A549 (cell line): ENCODE data around the gene MMP10. TPM values are rescaled to one million over a fixed set of nuclear protein-coding genes. Genes with fewer than 3 reads are reported as not detected.

Experiments
- ATAC-seq, 2 experiments: fragments of 200-7000 bp in 1 of 2; fragments of >200 bp in 1 of 2; cut with Nextera tagmentation in 1 of 2; cut with Tn5 transposase in 1 of 2; 3 replicates each; pipeline versions ENCODE4 v1.8.0 to v1.9.1; 2018 to 2020; ENCODE audit warnings: mild to moderate bottlenecking in 1 of 2, moderate library complexity in 1 of 2
- CTCF ChIA-PET: fragments of 300-600 bp; sonication (Branson Sonifier 250); formaldehyde crosslinking; extraction: SDS; loops from one replicate; lab custom pipeline; 2021; ENCODE audit warnings: antibody characterized with exemption, inconsistent platforms; lab: Yijun Ruan, JAX
- POLR2A ChIA-PET: fragments of 350-600 bp; formaldehyde crosslinking; extraction: SDS; loops from one replicate; lab custom pipeline; 2021; ENCODE audit warnings: antibody characterized with exemption, inconsistent platforms; lab: Yijun Ruan, JAX
- DNase-seq, 2 experiments: peaks; one replicate each; pipeline versions ENCODE4 v3.0.0 to v3.0.0-alpha.2; 2011 to 2016; ENCODE audit warnings: low read depth in 1 of 2, low spot score in 1 of 2
- FAIRE-seq: peaks from 2 replicates; lab custom pipeline; 2011; peaks lifted over from hg19 to GRCh38; lab: Jason Lieb, UNC
- H3K27ac ChIP-seq, 2 experiments: fragments of >200 bp; sonication (Bioruptor Twin); formaldehyde crosslinking; 3 replicates each; pipeline ENCODE4 v1.5.1; 2016 to 2017
- H3K4me1 ChIP-seq: fragments of >200 bp; sonication (Bioruptor Twin); formaldehyde crosslinking; 3 replicates; pipeline ENCODE4 v1.6.1; 2016
- H3K4me2 ChIP-seq: fragments of >200 bp; sonication (Bioruptor Twin); formaldehyde crosslinking; 3 replicates; pipeline ENCODE4 v1.6.1; 2016
- H3K4me3 ChIP-seq: fragments of >200 bp; sonication (Bioruptor Twin); formaldehyde crosslinking; 3 replicates; pipeline ENCODE4 v1.5.1; 2016
- H3K9me3 ChIP-seq: fragments of >200 bp; sonication (Bioruptor Twin); formaldehyde crosslinking; 3 replicates; pipeline ENCODE4 v1.6.1; 2016
- BHLHE40 ChIP-seq: IDR thresholded peaks from 2 replicates; pipeline ENCODE4 v1.6.1; 2012; ENCODE audit warnings: low read depth, low read length, inconsistent platforms
- CBX8 ChIP-seq: fragments of 200-600 bp; sonication (generic); IDR thresholded peaks from 2 replicates; pipeline ENCODE4 v1.6.1; 2016
- CHD2 ChIP-seq: fragments of 150-350 bp; IDR thresholded peaks from 2 replicates; pipeline ENCODE4 v1.6.1; 2014; ENCODE audit warnings: low read length; ENCODE audit not compliant: partially characterized antibody
- EHF ChIP-seq: fragments of 250-450 bp; sonication (Bioruptor Pico); IDR thresholded peaks from 2 replicates; pipeline ENCODE4 v1.5.0; 2020; ENCODE audit warnings: mild to moderate bottlenecking
- EHMT2 ChIP-seq: fragments of 200-600 bp; sonication (generic); IDR thresholded peaks from 2 replicates; pipeline ENCODE4 v1.6.1; 2016; ENCODE audit warnings: antibody characterized with exemption, low read depth, mild to moderate bottlenecking, moderate library complexity
- EP300 ChIP-seq, 2 experiments: fragments of >200 bp; sonication (Bioruptor Twin); formaldehyde crosslinking; IDR thresholded peaks; 2 replicates in 1 of 2; 3 replicates in 1 of 2; pipeline ENCODE4 v1.6.1; 2016 to 2017
- ESRRA ChIP-seq: fragments of 150-350 bp; IDR thresholded peaks from 2 replicates; pipeline ENCODE4 v1.6.1; 2014; ENCODE audit warnings: mild to moderate bottlenecking, low read length, borderline replicate concordance
- FOSB ChIP-seq: fragments of 250-450 bp; sonication (Bioruptor Pico); IDR thresholded peaks from 2 replicates; pipeline ENCODE4 v1.5.0; 2020; ENCODE audit warnings: mild to moderate bottlenecking, moderate library complexity
- HDAC2 ChIP-seq: fragments of 200-600 bp; sonication (generic); IDR thresholded peaks from 2 replicates; pipeline ENCODE4 v1.6.1; 2016
- HEYL ChIP-seq: fragments of 250-450 bp; sonication (Bioruptor Pico); IDR thresholded peaks from 2 replicates; pipeline ENCODE4 v1.8.0; 2021; ENCODE audit warnings: mild to moderate bottlenecking, moderate library complexity
- HOXB13 ChIP-seq: fragments of 250-450 bp; sonication (Bioruptor Pico); IDR thresholded peaks from 2 replicates; pipeline ENCODE4 v1.5.0; 2020; ENCODE audit warnings: low read depth, mild to moderate bottlenecking, moderate library complexity
- HOXB5 ChIP-seq: fragments of 250-450 bp; sonication (Bioruptor Pico); IDR thresholded peaks from 2 replicates; pipeline ENCODE4 v1.5.0; 2020; ENCODE audit warnings: mild to moderate bottlenecking, moderate library complexity
- JUN ChIP-seq, 2 experiments: fragments of >200 bp; sonication (Bioruptor Twin); formaldehyde crosslinking; IDR thresholded peaks; 2 replicates in 1 of 2; 3 replicates in 1 of 2; pipeline ENCODE4 v1.6.1; 2016 to 2017
- KDM1A ChIP-seq: fragments of 200-600 bp; sonication (generic); IDR thresholded peaks from 2 replicates; pipeline ENCODE4 v1.6.1; 2016; ENCODE audit warnings: low read depth, mild to moderate bottlenecking
- MAZ ChIP-seq: fragments of 150-350 bp; IDR thresholded peaks from 2 replicates; pipeline ENCODE4 v1.6.1; 2014; ENCODE audit warnings: antibody characterized with exemption, low read depth, low read length, borderline replicate concordance
- MYC ChIP-seq: IDR thresholded peaks from 2 replicates; pipeline ENCODE4 v1.6.1; 2012; ENCODE audit warnings: mild to moderate bottlenecking, inconsistent platforms, low read length, improper control_type of control experiment, borderline replicate concordance
- NPAS2 ChIP-seq: fragments of 250-450 bp; sonication (Bioruptor Pico); IDR thresholded peaks from 2 replicates; pipeline ENCODE4 v1.8.0; 2022; ENCODE audit warnings: mild to moderate bottlenecking, moderate library complexity, borderline replicate concordance
- NR3C1 ChIP-seq: fragments of >200 bp; sonication (Bioruptor Twin); formaldehyde crosslinking; IDR thresholded peaks from 3 replicates; pipeline ENCODE4 v1.6.1; 2017
- POLR2A ChIP-seq: IDR thresholded peaks from 2 replicates; pipeline ENCODE4 v1.6.1; 2012; ENCODE audit warnings: mild to moderate bottlenecking, low read length
- RAD21 ChIP-seq, 2 experiments: fragments of >200 bp in 1 of 2; sonication (Bioruptor Twin) in 1 of 2; formaldehyde crosslinking in 1 of 2; IDR thresholded peaks in 1 of 2; conservative IDR thresholded peaks in 1 of 2; 2 replicates in 1 of 2; 3 replicates in 1 of 2; pipeline ENCODE4 v1.6.1; 2012 to 2018; ENCODE audit warnings: inconsistent platforms in 1 of 2
- RFX5 ChIP-seq: fragments of 450-650 bp; IDR thresholded peaks from 2 replicates; pipeline ENCODE4 v1.7.1; 2014; ENCODE audit warnings: antibody characterized with exemption, mild to moderate bottlenecking, moderate library complexity
- TP53 ChIP-seq: fragments of 250-450 bp; sonication (Bioruptor Pico); IDR thresholded peaks from 2 replicates; pipeline ENCODE4 v1.5.0; 2021; ENCODE audit warnings: mild to moderate bottlenecking, moderate library complexity
- ZNF302 ChIP-seq: fragments of 250-450 bp; sonication (Bioruptor Pico); IDR thresholded peaks from 2 replicates; pipeline ENCODE4 v1.9.0; 2021; ENCODE audit warnings: inconsistent platforms, mild to moderate bottlenecking, moderate library complexity
- WGBS: methylation state at CpG from one replicate; pipeline ENCODE4 v1.1.6; 2017; ENCODE audit errors: missing lambda C conversion rate; 5-methylcytosine and 5-hydroxymethylcytosine counted together
- polyA plus RNA-seq, 4 experiments: library from polyadenylated mRNA; depleted of rRNA in 3 of 4; stranded (reverse); fragments of >200 nt; fragmentation: RNase III in 1 of 4; extraction: RNeasy Plus Mini Kit Qiagen cat#74134 plus additional on column Dnase treatment in 1 of 4; gene quantifications; 2 replicates in 3 of 4; 3 replicates in 1 of 4; pipeline ENCODE4 v1.2.3, GENCODE V29; 2011 to 2017
- TF ChIP-seq, protein P1 (sequence below): fragments of 250-450 bp; sonication (Bioruptor Pico); IDR thresholded peaks from 2 replicates; pipeline ENCODE4 v1.5.0; 2021; ENCODE audit warnings: mild to moderate bottlenecking, moderate library complexity, borderline replicate concordance
- TF ChIP-seq, protein P2 (sequence below): fragments of >200 bp; sonication (Bioruptor Twin); formaldehyde crosslinking; IDR thresholded peaks from 3 replicates; pipeline ENCODE4 v1.5.1; 2016
- TF ChIP-seq, protein P3 (sequence below): fragments of >200 bp; sonication (Bioruptor Twin); formaldehyde crosslinking; IDR thresholded peaks from 3 replicates; pipeline ENCODE4 v1.6.1; 2016
- TF ChIP-seq, protein P4 (sequence below): IDR thresholded peaks from 2 replicates; pipeline ENCODE4 v1.6.1; 2012

The MMP10 gene
- polyA plus RNA-seq, 2 of the 4 experiments (the other 2 are of a cell fraction), result 0.13 to 1.5 TPM

DNA sequence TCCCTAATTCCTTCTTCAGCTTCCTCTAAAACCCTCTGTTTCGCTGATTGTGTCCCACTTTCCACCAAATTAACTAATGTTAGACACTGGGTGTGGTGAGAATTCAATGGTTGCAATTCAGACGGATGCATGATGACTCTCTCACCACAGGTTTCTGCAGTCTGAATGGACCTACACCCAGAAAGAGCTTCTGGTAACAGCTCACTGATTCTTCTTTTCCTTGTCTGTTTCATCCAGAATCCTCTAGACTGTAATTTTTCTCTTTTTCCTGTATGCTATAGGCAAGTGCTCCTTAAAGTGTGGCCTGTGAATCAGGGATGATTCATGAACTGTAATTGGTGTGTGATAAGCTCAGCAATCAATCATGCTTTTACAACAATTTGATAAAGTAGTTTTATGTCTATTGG lies 18.1 kb downstream of the MMP10 start:
- ChIA-PET CTCF (interaction anchor here (1.0 to 1.8 kb wide), 2 partner anchors 20 to 28 kb away, joined by 3 to 4 read pairs; no protein-coding TSS in a partner anchor), POLR2A (no interaction called here)
- DNase-seq, result no peak
- Histone ChIP-seq H3K27ac (peak overlapping the region; percentile 28 to 65; a peak in 4 of 6 replicates), H3K4me2 (peak overlapping the region; percentile 64), H3K4me1 (peaks cover 52% of the 10 kb centered on the region), H3K4me3 (no peak overlapping the region), H3K9me3 (no peaks in the 10 kb centered on the region)
- WGBS, result 52% methylated on average over 2 of the region's 2 CpGs
- TF ChIP-seq EP300 (IDR thresholded peaks at IDR 0.05), result no peak
- no peak for TF ChIP-seq ESRRA
- no peak for TF ChIP-seq NPAS2 (CRISPR knock-in tag)
- TF ChIP-seq, protein P1, sequence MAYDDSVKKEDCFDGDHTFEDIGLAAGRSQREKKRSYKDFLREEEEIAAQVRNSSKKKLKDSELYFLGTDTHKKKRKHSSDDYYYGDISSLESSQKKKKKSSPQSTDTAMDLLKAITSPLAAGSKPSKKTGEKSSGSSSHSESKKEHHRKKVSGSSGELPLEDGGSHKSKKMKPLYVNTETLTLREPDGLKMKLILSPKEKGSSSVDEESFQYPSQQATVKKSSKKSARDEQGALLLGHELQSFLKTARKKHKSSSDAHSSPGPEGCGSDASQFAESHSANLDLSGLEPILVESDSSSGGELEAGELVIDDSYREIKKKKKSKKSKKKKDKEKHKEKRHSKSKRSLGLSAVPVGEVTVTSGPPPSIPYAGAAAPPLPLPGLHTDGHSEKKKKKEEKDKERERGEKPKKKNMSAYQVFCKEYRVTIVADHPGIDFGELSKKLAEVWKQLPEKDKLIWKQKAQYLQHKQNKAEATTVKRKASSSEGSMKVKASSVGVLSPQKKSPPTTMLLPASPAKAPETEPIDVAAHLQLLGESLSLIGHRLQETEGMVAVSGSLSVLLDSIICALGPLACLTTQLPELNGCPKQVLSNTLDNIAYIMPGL (CRISPR knock-in tag), result no peak
- no peak for TF ChIP-seq KDM1A
- no peak for TF ChIP-seq HEYL (CRISPR knock-in tag)
- no peak for TF ChIP-seq MAZ
- no peak for FAIRE-seq
- peak in 1 of 2 experiments; percentile 28; a peak in 1 of 6 replicates for ATAC-seq

DNA sequence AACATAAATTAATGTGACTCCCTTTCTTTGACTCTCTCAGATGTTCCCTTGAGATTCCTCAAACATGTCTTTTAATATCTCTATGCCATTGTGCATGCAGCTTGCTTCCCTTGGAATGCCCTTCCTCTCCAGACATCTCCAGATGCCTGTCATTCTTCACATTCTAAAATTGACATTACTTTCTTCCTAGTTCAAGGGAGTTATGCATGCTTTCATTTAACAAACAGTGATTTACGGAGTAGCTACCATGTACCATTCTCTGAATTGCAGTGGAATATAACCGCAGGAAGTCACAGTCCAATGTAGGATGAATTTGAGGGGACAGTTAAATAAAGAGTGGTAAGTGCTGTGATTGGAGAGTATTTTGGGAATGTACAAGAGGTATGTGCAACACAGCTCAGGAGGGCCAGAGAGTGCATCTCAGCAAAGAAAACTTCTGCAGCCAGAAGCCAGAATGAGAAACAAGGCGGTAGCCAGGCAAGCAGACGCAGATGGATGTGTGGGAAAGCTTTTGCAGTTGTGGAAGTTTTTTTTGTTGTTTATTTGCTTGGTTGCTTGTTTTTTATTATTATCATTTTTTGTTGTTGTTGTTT lies 18.7 kb downstream of the MMP10 start:
- ATAC-seq (peak in 1 of 2 experiments; percentile 74; a peak in 3 of 6 replicates), FAIRE-seq (no peak), DNase-seq (no peak)
- Histone ChIP-seq H3K9me3 (no peaks in the 10 kb centered on the region), H3K27ac (peak overlapping the region; percentile 42 to 65; a peak in 5 of 6 replicates), H3K4me3 (no peak overlapping the region), H3K4me1 (peaks cover 52% of the 10 kb centered on the region), H3K4me2 (peak overlapping the region; percentile 64)
- ChIA-PET POLR2A (no interaction called here), CTCF (interaction anchor here (0.6 to 1.8 kb wide), 5 partner anchors 8 to 179 kb away, joined by 3 to 5 read pairs (median 3); no protein-coding TSS in a partner anchor)
- WGBS, result 51% methylated on average over 4 of the region's 4 CpGs
- no peak for TF ChIP-seq CHD2
- no peak for TF ChIP-seq KDM1A
- TF ChIP-seq HOXB5 (CRISPR knock-in tag), result no peak
- TF ChIP-seq NR3C1, result no peak
- TF ChIP-seq EHF, result no peak
- TF ChIP-seq, protein P2, sequence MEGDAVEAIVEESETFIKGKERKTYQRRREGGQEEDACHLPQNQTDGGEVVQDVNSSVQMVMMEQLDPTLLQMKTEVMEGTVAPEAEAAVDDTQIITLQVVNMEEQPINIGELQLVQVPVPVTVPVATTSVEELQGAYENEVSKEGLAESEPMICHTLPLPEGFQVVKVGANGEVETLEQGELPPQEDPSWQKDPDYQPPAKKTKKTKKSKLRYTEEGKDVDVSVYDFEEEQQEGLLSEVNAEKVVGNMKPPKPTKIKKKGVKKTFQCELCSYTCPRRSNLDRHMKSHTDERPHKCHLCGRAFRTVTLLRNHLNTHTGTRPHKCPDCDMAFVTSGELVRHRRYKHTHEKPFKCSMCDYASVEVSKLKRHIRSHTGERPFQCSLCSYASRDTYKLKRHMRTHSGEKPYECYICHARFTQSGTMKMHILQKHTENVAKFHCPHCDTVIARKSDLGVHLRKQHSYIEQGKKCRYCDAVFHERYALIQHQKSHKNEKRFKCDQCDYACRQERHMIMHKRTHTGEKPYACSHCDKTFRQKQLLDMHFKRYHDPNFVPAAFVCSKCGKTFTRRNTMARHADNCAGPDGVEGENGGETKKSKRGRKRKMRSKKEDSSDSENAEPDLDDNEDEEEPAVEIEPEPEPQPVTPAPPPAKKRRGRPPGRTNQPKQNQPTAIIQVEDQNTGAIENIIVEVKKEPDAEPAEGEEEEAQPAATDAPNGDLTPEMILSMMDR, result no peak

DNA sequence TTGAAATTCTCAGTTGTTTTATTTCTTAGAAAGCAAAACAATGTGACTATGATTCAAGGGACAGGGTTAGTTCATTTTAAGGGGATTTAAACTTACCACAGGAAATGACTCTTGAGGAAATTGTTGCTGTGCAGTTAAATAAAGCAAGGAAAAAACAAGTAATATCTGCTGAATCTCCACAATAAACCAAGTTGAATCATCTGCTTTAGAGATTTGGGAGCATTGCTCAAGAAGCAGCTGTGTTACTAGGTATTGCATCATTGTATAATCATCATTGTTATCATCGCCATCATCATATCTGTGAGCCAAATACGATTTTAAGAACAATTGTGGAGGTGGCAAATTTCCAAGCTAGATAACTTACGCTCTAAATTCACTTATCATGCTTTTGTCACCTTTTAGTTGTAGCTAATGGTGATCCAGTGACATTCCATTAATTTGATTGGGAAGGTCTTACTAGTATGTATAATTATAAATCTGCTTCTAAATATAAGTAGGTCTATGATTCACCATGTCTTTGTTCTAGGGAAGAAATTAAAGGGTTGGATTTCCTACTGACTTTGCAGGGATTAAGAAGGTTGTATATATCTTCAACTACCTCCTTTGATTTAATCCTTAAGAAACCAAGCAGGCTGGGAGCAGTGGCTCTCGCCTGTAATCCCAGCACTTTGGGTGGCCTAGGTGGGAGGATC lies 19.9 kb downstream of the MMP10 start:
- FAIRE-seq (no peak), DNase-seq (peak; percentile 18 to 55), ATAC-seq (peak in 1 of 2 experiments; percentile 77; a peak in 3 of 6 replicates)
- no peak overlapping the region for H3K4me3 ChIP-seq
- ChIA-PET CTCF (interaction anchor here (0.6 to 1.1 kb wide), 3 partner anchors 10 to 180 kb away, joined by 3 to 5 read pairs (median 4); partner anchors contain the start of gene MMP1), POLR2A (interaction anchor here (0.6 kb wide), 1 partner anchor 20 kb away, joined by 3 read pairs; no protein-coding TSS in a partner anchor)
- H3K27ac ChIP-seq, result peak overlapping the region; percentile 42 to 73; a peak in 5 of 6 replicates
- peak overlapping the region; percentile 64 for H3K4me2 ChIP-seq
- peaks cover 52% of the 10 kb centered on the region for H3K4me1 ChIP-seq
- H3K9me3 ChIP-seq, result no peaks in the 10 kb centered on the region
- WGBS, result 42% methylated on average over 4 of the region's 4 CpGs
- TF ChIP-seq EHMT2 (no peak), ZNF302 (no peak), RAD21 (conservative IDR thresholded peaks at IDR 0.05 in 1 of 2, IDR thresholded peaks at IDR 0.05 in 1 of 2) (no peak), NR3C1 (no peak), MYC (no peak), FOSB (CRISPR knock-in tag) (no peak), HOXB13 (CRISPR knock-in tag) (no peak), CBX8 (no peak), BHLHE40 (no peak), KDM1A (no peak), POLR2A (no peak), JUN (IDR thresholded peaks at IDR 0.05) (peak; percentile 42 to 67; a peak in 2 of 5 replicates), TP53 (no peak), NPAS2 (CRISPR knock-in tag) (no peak), HDAC2 (no peak), RFX5 (no peak)
- TF ChIP-seq, protein P3, sequence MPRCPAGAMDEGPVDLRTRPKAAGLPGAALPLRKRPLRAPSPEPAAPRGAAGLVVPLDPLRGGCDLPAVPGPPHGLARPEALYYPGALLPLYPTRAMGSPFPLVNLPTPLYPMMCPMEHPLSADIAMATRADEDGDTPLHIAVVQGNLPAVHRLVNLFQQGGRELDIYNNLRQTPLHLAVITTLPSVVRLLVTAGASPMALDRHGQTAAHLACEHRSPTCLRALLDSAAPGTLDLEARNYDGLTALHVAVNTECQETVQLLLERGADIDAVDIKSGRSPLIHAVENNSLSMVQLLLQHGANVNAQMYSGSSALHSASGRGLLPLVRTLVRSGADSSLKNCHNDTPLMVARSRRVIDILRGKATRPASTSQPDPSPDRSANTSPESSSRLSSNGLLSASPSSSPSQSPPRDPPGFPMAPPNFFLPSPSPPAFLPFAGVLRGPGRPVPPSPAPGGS, result peak; percentile 60; the same call in 1 of the 3 replicates
- TF ChIP-seq, protein P4, sequence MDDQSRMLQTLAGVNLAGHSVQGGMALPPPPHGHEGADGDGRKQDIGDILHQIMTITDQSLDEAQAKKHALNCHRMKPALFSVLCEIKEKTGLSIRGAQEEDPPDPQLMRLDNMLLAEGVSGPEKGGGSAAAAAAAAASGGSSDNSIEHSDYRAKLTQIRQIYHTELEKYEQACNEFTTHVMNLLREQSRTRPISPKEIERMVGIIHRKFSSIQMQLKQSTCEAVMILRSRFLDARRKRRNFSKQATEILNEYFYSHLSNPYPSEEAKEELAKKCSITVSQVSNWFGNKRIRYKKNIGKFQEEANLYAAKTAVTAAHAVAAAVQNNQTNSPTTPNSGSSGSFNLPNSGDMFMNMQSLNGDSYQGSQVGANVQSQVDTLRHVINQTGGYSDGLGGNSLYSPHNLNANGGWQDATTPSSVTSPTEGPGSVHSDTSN, result no peak
